Mesenchymal stem cell (in vitro differentiated cells and primary cell): Measurements from ENCODE around the gene HK1.

Experiments
- DNase-seq: peaks from one replicate; pipeline ENCODE4 v3.0.0-alpha.2; 2013
- H2AFZ ChIP-seq: one replicate; pipeline ENCODE4 v1.6.1; 2013; ENCODE audit warnings: low read depth, mild to moderate bottlenecking, control low read depth, inconsistent platforms, low read length, moderate library complexity
- H2AK5ac ChIP-seq: 2 replicates; pipeline ENCODE4 v1.6.1; 2013; ENCODE audit warnings: low read length, moderate library complexity, mild to moderate bottlenecking, inconsistent platforms; ENCODE audit not compliant: severe bottlenecking
- H2BK120ac ChIP-seq: one replicate; pipeline ENCODE4 v1.6.1; 2013; ENCODE audit warnings: low read depth, mild to moderate bottlenecking, inconsistent platforms, low read length, moderate library complexity
- H2BK12ac ChIP-seq, 2 experiments: one replicate each; pipeline ENCODE4 v1.6.1; 2013; ENCODE audit warnings: inconsistent platforms in 2 of 2, low read length in 2 of 2, mild to moderate bottlenecking in 2 of 2, moderate library complexity in 2 of 2, control low read depth in 1 of 2
- H2BK15ac ChIP-seq: one replicate; pipeline ENCODE4 v1.6.1; 2013; ENCODE audit warnings: mild to moderate bottlenecking, low read depth, inconsistent platforms; ENCODE audit not compliant: poor library complexity, severe bottlenecking
- H2BK5ac ChIP-seq: 2 replicates; pipeline ENCODE4 v1.6.1; 2013; ENCODE audit warnings: low read depth, mild to moderate bottlenecking, low read length, control low read depth, inconsistent platforms; ENCODE audit not compliant: poor library complexity, severe bottlenecking
- H3K14ac ChIP-seq, 2 experiments: one replicate each; pipeline ENCODE4 v1.6.1; 2013; ENCODE audit warnings: inconsistent platforms in 2 of 2, low read length in 2 of 2, control low read depth in 1 of 2, mild to moderate bottlenecking in 1 of 2, moderate library complexity in 1 of 2
- H3K18ac ChIP-seq, 2 experiments: one replicate each; pipeline ENCODE4 v1.6.1; 2013; ENCODE audit warnings: inconsistent platforms in 2 of 2, low read length in 2 of 2, control low read depth in 1 of 2, low read depth in 1 of 2, mild to moderate bottlenecking in 1 of 2
- H3K23ac ChIP-seq, 2 experiments: one replicate each; pipeline ENCODE4 v1.6.1; 2013; ENCODE audit warnings: inconsistent platforms in 2 of 2, low read length in 2 of 2, mild to moderate bottlenecking in 2 of 2, moderate library complexity in 2 of 2, control low read depth in 1 of 2
- H3K27ac ChIP-seq: 2 replicates; pipeline ENCODE4 v1.5.1; 2013; ENCODE audit warnings: mild to moderate bottlenecking, moderate library complexity, low read length, control low read depth, inconsistent platforms; ENCODE audit not compliant: poor library complexity, severe bottlenecking
- H3K27me3 ChIP-seq, 2 experiments: 2 replicates each; pipeline versions ENCODE4 v1.6.1 to v1.7.0; 2013; ENCODE audit warnings: low read length in 2 of 2, mild to moderate bottlenecking in 2 of 2, moderate library complexity in 2 of 2, control low read depth in 1 of 2, inconsistent platforms in 1 of 2; ENCODE audit not compliant: control insufficient read depth in 1 of 2, insufficient read depth in 1 of 2
- H3K36me3 ChIP-seq, 2 experiments: 2 replicates each; pipeline versions ENCODE4 v1.6.1 to v1.7.0; 2013; ENCODE audit warnings: low read length in 2 of 2, control low read depth in 1 of 2, inconsistent platforms in 1 of 2, low read depth in 1 of 2, mild to moderate bottlenecking in 1 of 2; ENCODE audit not compliant: insufficient read depth in 2 of 2, control insufficient read depth in 1 of 2
- H3K4ac ChIP-seq, 2 experiments: one replicate each; pipeline ENCODE4 v1.6.1; 2013; ENCODE audit warnings: inconsistent platforms in 2 of 2, low read length in 2 of 2, mild to moderate bottlenecking in 2 of 2, moderate library complexity in 2 of 2, control low read depth in 1 of 2, low read depth in 1 of 2
- H3K4me1 ChIP-seq: 2 replicates; pipeline ENCODE4 v1.6.1; 2013; ENCODE audit warnings: low read depth, low read length, control low read depth; ENCODE audit not compliant: control insufficient read depth, insufficient read depth
- H3K4me2 ChIP-seq: 2 replicates; pipeline ENCODE4 v1.6.1; 2013; ENCODE audit warnings: low read length, mild to moderate bottlenecking, inconsistent platforms; ENCODE audit not compliant: poor library complexity, severe bottlenecking
- H3K4me3 ChIP-seq, 2 experiments: 2 replicates each; pipeline versions ENCODE4 v1.5.1 to v1.7.0; 2013; ENCODE audit warnings: low read length in 2 of 2, mild to moderate bottlenecking in 2 of 2, control low read depth in 1 of 2, low read depth in 1 of 2; ENCODE audit not compliant: insufficient read depth in 1 of 2
- H3K79me1 ChIP-seq: replicated peaks from 2 replicates; pipeline ENCODE4 v1.6.1; 2013; ENCODE audit warnings: mild to moderate bottlenecking, control low read depth, low read length, inconsistent platforms; ENCODE audit not compliant: poor library complexity, severe bottlenecking
- H3K9ac ChIP-seq: 2 replicates; pipeline ENCODE4 v1.7.0; 2013; ENCODE audit warnings: mild to moderate bottlenecking, low read length, moderate library complexity
- H3K9me3 ChIP-seq: 2 replicates; pipeline ENCODE4 v1.7.0; 2013; ENCODE audit warnings: mild to moderate bottlenecking, low read length; ENCODE audit not compliant: control insufficient read depth
- H4K8ac ChIP-seq: one replicate; pipeline ENCODE4 v1.6.1; 2013; ENCODE audit warnings: inconsistent platforms, mild to moderate bottlenecking, low read length, moderate library complexity
- H4K91ac ChIP-seq: one replicate; pipeline ENCODE4 v1.6.1; 2013; ENCODE audit warnings: mild to moderate bottlenecking, low read length, inconsistent platforms
- WGBS: methylation state at CpG from one replicate; pipeline ENCODE4 v1.1.7; 2013; ENCODE audit warnings: mixed read lengths; 5-methylcytosine and 5-hydroxymethylcytosine counted together

Gene HK1

GRCh38 chr10:69338547-69339450 lies 60.5 kb downstream of the HK1 start:
- peak overlapping the region in 1 of 2 experiments; percentile 60 for H3K4me3 ChIP-seq
- no peak overlapping the region for H3K27ac ChIP-seq
- no peak overlapping the region for H2AFZ ChIP-seq
- H3K9me3 ChIP-seq = no peaks in the 10 kb centered on the region
- H2BK5ac ChIP-seq = no peak overlapping the region
- H3K4me1 ChIP-seq = peaks cover 44% of the 10 kb centered on the region
- WGBS = 93% methylated on average over 9 of the region's 9 CpGs
- H3K14ac ChIP-seq = peak overlapping the region in 1 of 2 experiments; percentile 35
- H2BK120ac ChIP-seq = peak overlapping the region; percentile 56
- peak overlapping the region; percentile 67 for H2BK15ac ChIP-seq
- H4K8ac ChIP-seq = peak overlapping the region; percentile 85
- peaks cover 27% of the 10 kb centered on the region for H3K79me1 ChIP-seq
- peak overlapping the region; percentile 88 for H2AK5ac ChIP-seq
- H3K9ac ChIP-seq = peak overlapping the region; percentile 73
- H3K4me2 ChIP-seq = no peak overlapping the region
- H3K18ac ChIP-seq = peak overlapping the region; percentile 77 to 90
- H3K36me3 ChIP-seq = peaks cover 10 to 14% of the 10 kb centered on the region in 2 experiments
- H3K4ac ChIP-seq = peak overlapping the region; percentile 37 to 66
- H3K27me3 ChIP-seq = no peaks in the 10 kb centered on the region
- no peak overlapping the region for H3K23ac ChIP-seq
- peak overlapping the region; percentile 85 to 89 for H2BK12ac ChIP-seq
- peak overlapping the region; percentile 85 for H4K91ac ChIP-seq
- peak; percentile 27 for DNase-seq

- Histone ChIP-seq H2AK5ac (no peak overlapping the region), H3K27me3 (no peaks in the 10 kb centered on the region), H3K36me3 (peaks cover 21 to 29% of the 10 kb centered on the region in 2 experiments), H3K9ac (no peak overlapping the region), H3K23ac (no peak overlapping the region), H4K91ac (no peak overlapping the region), H3K9me3 (no peaks in the 10 kb centered on the region), H3K4me1 (peaks cover 32% of the 10 kb centered on the region), H3K27ac (no peak overlapping the region), H2BK120ac (no peak overlapping the region), H2BK12ac (no peak overlapping the region), H3K14ac (peak overlapping the region in 1 of 2 experiments; percentile 49), H4K8ac (no peak overlapping the region), H3K4ac (no peak overlapping the region), H3K4me2 (no peak overlapping the region), H3K4me3 (no peak overlapping the region), H3K18ac (no peak overlapping the region), H3K79me1 (peaks cover 31% of the 10 kb centered on the region), H2BK15ac (no peak overlapping the region), H2AFZ (no peak overlapping the region), H2BK5ac (no peak overlapping the region)
- 77% methylated on average over 9 of the region's 9 CpGs for WGBS
- DNase-seq = peak; percentile 77
Measured at GRCh38 chr10:69340695-69341094, 62.4 kb downstream of the HK1 start.

GRCh38 chr10:69343905-69344304 lies 65.6 kb downstream of the HK1 start:
- Histone ChIP-seq H3K4me2 (no peak overlapping the region), H3K14ac (no peak overlapping the region), H3K9me3 (no peaks in the 10 kb centered on the region), H3K9ac (no peak overlapping the region), H3K27ac (no peak overlapping the region), H3K27me3 (no peaks in the 10 kb centered on the region), H2BK120ac (no peak overlapping the region), H3K4me1 (peaks cover 18% of the 10 kb centered on the region), H2AK5ac (no peak overlapping the region), H2BK5ac (no peak overlapping the region), H3K23ac (no peak overlapping the region), H3K18ac (no peak overlapping the region), H2AFZ (no peak overlapping the region), H2BK12ac (no peak overlapping the region), H4K91ac (no peak overlapping the region), H3K4ac (no peak overlapping the region), H4K8ac (no peak overlapping the region), H3K36me3 (peaks cover 22 to 43% of the 10 kb centered on the region in 2 experiments), H2BK15ac (no peak overlapping the region), H3K4me3 (no peak overlapping the region), H3K79me1 (peaks cover 34% of the 10 kb centered on the region)
- WGBS = 98% methylated on average over 4 of the region's 4 CpGs
- DNase-seq = no peak

GRCh38 chr10:69344591-69345252 lies 66.4 kb downstream of the HK1 start:
- no peak for DNase-seq
- H3K18ac ChIP-seq = no peak overlapping the region
- H3K4me2 ChIP-seq = no peak overlapping the region
- peak overlapping the region in 1 of 2 experiments; percentile 11 for H3K14ac ChIP-seq
- H3K36me3 ChIP-seq = peaks cover 27 to 43% of the 10 kb centered on the region in 2 experiments
- no peak overlapping the region for H3K9ac ChIP-seq
- no peak overlapping the region for H3K27ac ChIP-seq
- H3K4ac ChIP-seq = peak overlapping the region in 1 of 2 experiments; percentile 48
- H3K4me1 ChIP-seq = peaks cover 10% of the 10 kb centered on the region
- H2BK5ac ChIP-seq = no peak overlapping the region
- H3K27me3 ChIP-seq = no peaks in the 10 kb centered on the region
- H3K79me1 ChIP-seq = peaks cover 35% of the 10 kb centered on the region
- no peak overlapping the region for H2BK120ac ChIP-seq
- no peaks in the 10 kb centered on the region for H3K9me3 ChIP-seq
- peak overlapping the region in 1 of 2 experiments; percentile 3 for H3K4me3 ChIP-seq
- WGBS = 79% methylated on average over 13 of the region's 13 CpGs
- H3K23ac ChIP-seq = no peak overlapping the region
- no peak overlapping the region for H2BK12ac ChIP-seq
- peak overlapping the region; percentile 56 for H4K91ac ChIP-seq
- no peak overlapping the region for H2AK5ac ChIP-seq
- no peak overlapping the region for H2AFZ ChIP-seq
- no peak overlapping the region for H4K8ac ChIP-seq
- H2BK15ac ChIP-seq = peak overlapping the region; percentile 86
